WTC11 (cell line): ENCODE data around the gene EPN2. TPM values are rescaled to one million over a fixed set of nuclear protein-coding genes. Genes with fewer than 3 reads are reported as not detected.

Experiments used
- ATAC-seq: fragments of 200-7000 bp; cut with Tn5 transposase; 2 replicates; pipeline ENCODE4 v1.10.0; 2021; ENCODE audit warnings: mild to moderate bottlenecking, moderate library complexity
- CTCF ChIA-PET: fragments of 300-600 bp; sonication (Branson Sonifier 250); formaldehyde crosslinking; loops from one replicate; lab custom pipeline; 2021; ENCODE audit warnings: antibody characterized with exemption; lab: Charles Lee
- POLR2A ChIA-PET: fragments of 350-600 bp; sonication (Branson Sonifier 250); formaldehyde crosslinking; loops from one replicate; lab custom pipeline; 2021; ENCODE audit warnings: antibody characterized with exemption; lab: Charles Lee
- DNase-seq: peaks from one replicate; pipeline ENCODE4 v3.0.0; 2021; ENCODE audit warnings: low spot score
- H3K27ac Mint-ChIP-seq: 2 replicates; pipeline ENCODE4 v1.8.0; 2021; ENCODE audit warnings: mixed read lengths
- H3K27me3 Mint-ChIP-seq: 2 replicates; pipeline ENCODE4 v1.8.0; 2021; ENCODE audit warnings: low read depth, mild to moderate bottlenecking, moderate library complexity, mixed read lengths
- H3K36me3 Mint-ChIP-seq: 2 replicates; pipeline ENCODE4 v1.8.0; 2021; ENCODE audit warnings: mixed read lengths
- H3K4me1 Mint-ChIP-seq: 2 replicates; pipeline ENCODE4 v1.8.0; 2022; ENCODE audit warnings: mixed read lengths
- H3K4me3 Mint-ChIP-seq: 2 replicates; pipeline ENCODE4 v1.8.0; 2021; ENCODE audit warnings: mild to moderate bottlenecking, moderate library complexity, mixed read lengths
- H3K9me3 Mint-ChIP-seq: 2 replicates; pipeline ENCODE4 v1.8.0; 2021; ENCODE audit warnings: mixed read lengths
- FOXK1 ChIP-seq: sonication (generic); formaldehyde crosslinking; IDR thresholded peaks from 2 replicates; pipeline ENCODE4 v1.8.0; 2022; ENCODE audit warnings: mild to moderate bottlenecking, moderate library complexity, missing genetic modification reagents
- FOXP1 ChIP-seq: sonication (generic); formaldehyde crosslinking; IDR thresholded peaks from 2 replicates; pipeline ENCODE4 v1.8.0; 2022; ENCODE audit warnings: missing genetic modification reagents, mild to moderate bottlenecking, moderate library complexity, borderline replicate concordance
- GABPB1 ChIP-seq: sonication (generic); formaldehyde crosslinking; IDR thresholded peaks from 2 replicates; pipeline ENCODE4 v1.8.1; 2023; ENCODE audit warnings: mild to moderate bottlenecking, missing genetic modification reagents
- HMGA2 ChIP-seq: fragments of 250-450 bp; sonication (Bioruptor Pico); IDR thresholded peaks from 2 replicates; pipeline ENCODE4 v1.4.0; 2021; ENCODE audit warnings: mild to moderate bottlenecking, moderate library complexity
- NFYB ChIP-seq: sonication (generic); formaldehyde crosslinking; conservative IDR thresholded peaks from 2 replicates; pipeline ENCODE4 v1.8.0; 2022; ENCODE audit warnings: low read depth, missing genetic modification reagents
- NR1H2 ChIP-seq: sonication (generic); formaldehyde crosslinking; IDR thresholded peaks from 2 replicates; pipeline ENCODE4 v1.9.0; 2021; ENCODE audit warnings: mild to moderate bottlenecking, moderate library complexity, missing genetic modification reagents
- NR3C1 ChIP-seq: sonication (generic); formaldehyde crosslinking; conservative IDR thresholded peaks from 2 replicates; pipeline ENCODE4 v1.8.1; 2023; ENCODE audit warnings: low read depth, mild to moderate bottlenecking, missing genetic modification reagents
- RELA ChIP-seq: sonication (generic); formaldehyde crosslinking; IDR thresholded peaks from 2 replicates; pipeline ENCODE4 v1.8.1; 2022; ENCODE audit warnings: missing genetic modification reagents, mild to moderate bottlenecking, borderline replicate concordance
- RORB ChIP-seq: fragments of 250-450 bp; sonication (Bioruptor Pico); IDR thresholded peaks from 2 replicates; pipeline ENCODE4 v1.9.0; 2021; ENCODE audit warnings: mild to moderate bottlenecking
- SMAD3 ChIP-seq: sonication (generic); formaldehyde crosslinking; IDR thresholded peaks from 2 replicates; pipeline ENCODE4 v1.8.0; 2022; ENCODE audit warnings: missing genetic modification reagents, mild to moderate bottlenecking, borderline replicate concordance
- SP1 ChIP-seq: sonication (generic); formaldehyde crosslinking; conservative IDR thresholded peaks from 2 replicates; pipeline ENCODE4 v1.8.1; 2022; ENCODE audit warnings: missing genetic modification reagents
- TCF7 ChIP-seq: sonication (generic); formaldehyde crosslinking; IDR thresholded peaks from 2 replicates; pipeline ENCODE4 v1.8.0; 2022; ENCODE audit warnings: mild to moderate bottlenecking, low read depth, missing genetic modification reagents, moderate library complexity
- TEAD1 ChIP-seq: sonication (generic); formaldehyde crosslinking; IDR thresholded peaks from 2 replicates; pipeline ENCODE4 v1.8.0; 2022; ENCODE audit warnings: mild to moderate bottlenecking, missing genetic modification reagents
- ZNF219 ChIP-seq: sonication (generic); formaldehyde crosslinking; IDR thresholded peaks from 2 replicates; pipeline ENCODE4 v1.8.0; 2023; ENCODE audit warnings: missing genetic modification reagents, mild to moderate bottlenecking, borderline replicate concordance
- ZNF671 ChIP-seq: fragments of 250-450 bp; sonication (Bioruptor Pico); IDR thresholded peaks from 2 replicates; pipeline ENCODE4 v1.8.0; 2021; ENCODE audit warnings: mild to moderate bottlenecking
- total RNA-seq: library from RNA; stranded (reverse); gene quantifications from 3 replicates; pipeline ENCODE4 v1.2.3, GENCODE V29; 2021
- TF ChIP-seq, protein P1 (sequence below): sonication (generic); formaldehyde crosslinking; IDR thresholded peaks from 2 replicates; pipeline ENCODE4 v1.8.1; 2022; ENCODE audit warnings: low read depth, mild to moderate bottlenecking, moderate library complexity, missing genetic modification reagents, borderline replicate concordance
- TF ChIP-seq, protein P2 (sequence below): sonication (generic); formaldehyde crosslinking; IDR thresholded peaks from 2 replicates; pipeline ENCODE4 v1.8.1; 2023; ENCODE audit warnings: mild to moderate bottlenecking, missing genetic modification reagents
- TF ChIP-seq, protein P3 (sequence below): sonication (generic); formaldehyde crosslinking; IDR thresholded peaks from 2 replicates; pipeline ENCODE4 v1.8.0; 2022; ENCODE audit warnings: mild to moderate bottlenecking, missing genetic modification reagents
- TF ChIP-seq, protein P4 (sequence below): fragments of 250-450 bp; sonication (Bioruptor Pico); IDR thresholded peaks from 2 replicates; pipeline ENCODE4 v1.9.0; 2021; ENCODE audit warnings: mild to moderate bottlenecking
- TF ChIP-seq, protein P5 (sequence below): sonication (generic); formaldehyde crosslinking; IDR thresholded peaks from 2 replicates; pipeline ENCODE4 v1.8.1; 2022; ENCODE audit warnings: mild to moderate bottlenecking, moderate library complexity, missing genetic modification reagents
- TF ChIP-seq, protein P6 (sequence below): sonication (generic); formaldehyde crosslinking; IDR thresholded peaks from 2 replicates; pipeline ENCODE4 v1.8.0; 2022; ENCODE audit warnings: mild to moderate bottlenecking, missing genetic modification reagents
- TF ChIP-seq, protein P7 (sequence below): sonication (generic); formaldehyde crosslinking; IDR thresholded peaks from 2 replicates; pipeline ENCODE4 v1.8.1; 2023; ENCODE audit warnings: mild to moderate bottlenecking, missing genetic modification reagents, moderate library complexity
- TF ChIP-seq, protein P8 (sequence below): sonication (generic); formaldehyde crosslinking; IDR thresholded peaks from 2 replicates; pipeline ENCODE4 v1.8.1; 2023; ENCODE audit warnings: mild to moderate bottlenecking, moderate library complexity, missing genetic modification reagents

EPN2 gene
- total RNA-seq, 1 experiment from 2014 or later, result 48.8 TPM

DNA sequence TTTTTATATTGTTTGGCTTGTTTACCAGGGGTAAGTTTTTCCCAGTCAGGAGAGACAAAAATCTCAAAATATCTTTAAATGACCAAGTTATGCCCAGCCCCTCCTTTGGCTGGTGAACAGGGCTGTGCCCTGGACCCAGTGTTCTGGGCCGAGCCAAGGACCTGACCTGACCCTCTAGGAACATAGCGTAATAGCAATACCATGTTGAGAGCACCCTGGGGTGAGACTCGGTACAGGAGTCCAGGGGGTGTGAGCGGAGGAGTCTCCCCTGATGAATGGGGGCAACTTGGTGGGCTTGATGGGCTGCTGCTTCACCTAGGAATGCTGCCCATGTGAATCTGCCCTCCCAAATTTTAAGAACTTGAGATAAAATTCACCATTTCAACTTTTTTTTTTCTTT, 77.9 kb downstream of the EPN2 start (continued):
- TF ChIP-seq HMGA2 (CRISPR knock-in tag), result no peak

DNA sequence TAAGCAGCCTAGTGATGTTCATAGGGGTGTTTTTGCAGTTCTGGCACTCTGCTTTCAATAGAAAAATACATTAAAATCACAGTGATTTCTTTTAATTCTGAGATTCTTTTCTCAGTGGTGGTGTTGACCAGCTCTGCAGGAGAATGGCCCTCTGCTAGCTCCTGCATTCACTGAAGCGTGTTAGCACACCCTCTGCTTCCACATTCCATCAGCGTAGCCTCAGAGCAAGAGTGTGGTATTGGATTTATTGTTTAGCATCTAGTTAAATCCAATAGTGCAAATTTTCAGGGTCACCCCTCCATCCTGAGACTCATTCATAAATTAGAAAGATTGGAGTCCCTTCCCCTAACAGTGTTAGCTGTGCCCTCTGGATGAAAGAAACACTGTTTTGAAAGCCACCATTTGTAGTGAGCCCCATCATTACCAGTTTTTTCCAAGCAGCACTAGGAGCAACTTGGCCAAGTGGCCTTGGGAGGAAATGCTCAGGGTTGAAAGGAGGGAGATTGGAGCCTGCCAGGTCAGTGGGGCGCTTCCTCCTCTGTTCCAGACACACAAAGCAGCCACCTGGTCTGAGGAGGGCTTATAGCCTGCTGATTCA, 79.7 kb downstream of the EPN2 start:
- CTCF ChIA-PET, result interaction anchor here (1.0 to 2.1 kb wide), 4 partner anchors 21 to 130 kb away, joined by 3 to 8 read pairs (median 3); no protein-coding TSS in a partner anchor
- POLR2A ChIA-PET, result no interaction called here
- peaks cover 31% of the 10 kb centered on the region for H3K4me1 Mint-ChIP-seq
- TF ChIP-seq SMAD3 (CRISPR knock-in tag) (no peak), TEAD1 (CRISPR knock-in tag) (no peak), ZNF671 (CRISPR knock-in tag) (no peak), RELA (no peak), NR3C1 (CRISPR knock-in tag) (no peak), GABPB1 (CRISPR knock-in tag) (no peak), TCF7 (CRISPR knock-in tag) (no peak), ZNF219 (CRISPR knock-in tag) (no peak)
- TF ChIP-seq, protein P1, sequence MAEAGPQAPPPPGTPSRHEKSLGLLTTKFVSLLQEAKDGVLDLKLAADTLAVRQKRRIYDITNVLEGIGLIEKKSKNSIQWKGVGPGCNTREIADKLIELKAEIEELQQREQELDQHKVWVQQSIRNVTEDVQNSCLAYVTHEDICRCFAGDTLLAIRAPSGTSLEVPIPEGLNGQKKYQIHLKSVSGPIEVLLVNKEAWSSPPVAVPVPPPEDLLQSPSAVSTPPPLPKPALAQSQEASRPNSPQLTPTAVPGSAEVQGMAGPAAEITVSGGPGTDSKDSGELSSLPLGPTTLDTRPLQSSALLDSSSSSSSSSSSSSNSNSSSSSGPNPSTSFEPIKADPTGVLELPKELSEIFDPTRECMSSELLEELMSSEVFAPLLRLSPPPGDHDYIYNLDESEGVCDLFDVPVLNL (CRISPR knock-in tag), result no peak
- TF ChIP-seq, protein P2, sequence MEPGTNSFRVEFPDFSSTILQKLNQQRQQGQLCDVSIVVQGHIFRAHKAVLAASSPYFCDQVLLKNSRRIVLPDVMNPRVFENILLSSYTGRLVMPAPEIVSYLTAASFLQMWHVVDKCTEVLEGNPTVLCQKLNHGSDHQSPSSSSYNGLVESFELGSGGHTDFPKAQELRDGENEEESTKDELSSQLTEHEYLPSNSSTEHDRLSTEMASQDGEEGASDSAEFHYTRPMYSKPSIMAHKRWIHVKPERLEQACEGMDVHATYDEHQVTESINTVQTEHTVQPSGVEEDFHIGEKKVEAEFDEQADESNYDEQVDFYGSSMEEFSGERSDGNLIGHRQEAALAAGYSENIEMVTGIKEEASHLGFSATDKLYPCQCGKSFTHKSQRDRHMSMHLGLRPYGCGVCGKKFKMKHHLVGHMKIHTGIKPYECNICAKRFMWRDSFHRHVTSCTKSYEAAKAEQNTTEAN (CRISPR knock-in tag), result no peak
- TF ChIP-seq, protein P3, sequence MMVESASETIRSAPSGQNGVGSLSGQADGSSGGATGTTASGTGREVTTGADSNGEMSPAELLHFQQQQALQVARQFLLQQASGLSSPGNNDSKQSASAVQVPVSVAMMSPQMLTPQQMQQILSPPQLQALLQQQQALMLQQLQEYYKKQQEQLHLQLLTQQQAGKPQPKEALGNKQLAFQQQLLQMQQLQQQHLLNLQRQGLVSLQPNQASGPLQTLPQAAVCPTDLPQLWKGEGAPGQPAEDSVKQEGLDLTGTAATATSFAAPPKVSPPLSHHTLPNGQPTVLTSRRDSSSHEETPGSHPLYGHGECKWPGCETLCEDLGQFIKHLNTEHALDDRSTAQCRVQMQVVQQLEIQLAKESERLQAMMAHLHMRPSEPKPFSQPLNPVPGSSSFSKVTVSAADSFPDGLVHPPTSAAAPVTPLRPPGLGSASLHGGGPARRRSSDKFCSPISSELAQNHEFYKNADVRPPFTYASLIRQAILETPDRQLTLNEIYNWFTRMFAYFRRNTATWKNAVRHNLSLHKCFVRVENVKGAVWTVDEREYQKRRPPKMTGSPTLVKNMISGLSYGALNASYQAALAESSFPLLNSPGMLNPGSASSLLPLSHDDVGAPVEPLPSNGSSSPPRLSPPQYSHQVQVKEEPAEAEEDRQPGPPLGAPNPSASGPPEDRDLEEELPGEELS (CRISPR knock-in tag), result no peak
- ATAC-seq (no peak), DNase-seq (no peak)
- H3K9me3 Mint-ChIP-seq, result no peaks in the 10 kb centered on the region
- no peak overlapping the region; the same call in 1 of the 2 replicates for H3K4me3 Mint-ChIP-seq
- H3K36me3 Mint-ChIP-seq, result peaks cover 34% of the 10 kb centered on the region
- H3K27me3 Mint-ChIP-seq, result no peaks in the 10 kb centered on the region
- peak overlapping the region; percentile 86 for H3K27ac Mint-ChIP-seq

DNA sequence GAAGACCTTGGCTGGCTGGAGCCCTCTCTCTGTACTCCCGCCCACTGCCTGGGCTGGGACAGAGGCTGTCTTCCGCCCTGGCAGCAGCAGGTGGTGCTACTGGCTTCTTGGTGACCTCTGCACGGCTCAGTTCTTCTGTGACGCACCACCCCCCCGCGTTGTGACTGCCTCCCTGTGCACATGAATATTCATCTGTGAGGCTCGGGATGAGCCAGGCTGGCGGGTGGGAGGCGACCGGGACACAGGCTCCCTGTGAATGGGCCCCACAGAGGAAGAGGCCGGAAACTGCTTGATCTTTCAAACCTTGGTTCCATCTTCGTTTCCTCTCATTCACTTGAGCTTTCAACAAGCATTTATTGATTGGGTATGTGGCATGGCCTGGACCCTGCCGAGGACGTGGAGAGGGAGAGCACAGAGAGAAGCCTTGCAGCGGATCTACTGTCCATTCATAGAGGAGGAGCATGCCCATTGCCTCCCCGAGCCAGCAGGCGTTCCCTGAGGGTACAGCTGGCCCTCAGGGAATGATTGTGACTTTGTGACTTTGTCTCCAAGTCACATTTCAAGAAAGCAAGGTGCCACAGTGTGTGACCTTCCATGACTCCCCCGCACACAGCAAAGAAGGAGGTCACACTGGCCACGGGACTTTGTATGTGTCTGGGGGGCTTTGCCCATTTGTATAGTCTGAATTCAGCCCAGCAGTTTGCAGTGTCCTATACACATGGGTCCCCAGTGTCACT, 80.4 kb downstream of the EPN2 start:
- peak; percentile 95 for ATAC-seq
- POLR2A ChIA-PET, result no interaction called here
- H3K4me1 Mint-ChIP-seq, result peaks cover 31% of the 10 kb centered on the region
- no peak for TF ChIP-seq ZNF219 (CRISPR knock-in tag)
- no peak for TF ChIP-seq NFYB (CRISPR knock-in tag)
- TF ChIP-seq NR1H2 (CRISPR knock-in tag), result no peak
- TF ChIP-seq, protein P4, sequence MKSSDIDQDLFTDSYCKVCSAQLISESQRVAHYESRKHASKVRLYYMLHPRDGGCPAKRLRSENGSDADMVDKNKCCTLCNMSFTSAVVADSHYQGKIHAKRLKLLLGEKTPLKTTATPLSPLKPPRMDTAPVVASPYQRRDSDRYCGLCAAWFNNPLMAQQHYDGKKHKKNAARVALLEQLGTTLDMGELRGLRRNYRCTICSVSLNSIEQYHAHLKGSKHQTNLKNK, result no peak
- TF ChIP-seq, protein P5, sequence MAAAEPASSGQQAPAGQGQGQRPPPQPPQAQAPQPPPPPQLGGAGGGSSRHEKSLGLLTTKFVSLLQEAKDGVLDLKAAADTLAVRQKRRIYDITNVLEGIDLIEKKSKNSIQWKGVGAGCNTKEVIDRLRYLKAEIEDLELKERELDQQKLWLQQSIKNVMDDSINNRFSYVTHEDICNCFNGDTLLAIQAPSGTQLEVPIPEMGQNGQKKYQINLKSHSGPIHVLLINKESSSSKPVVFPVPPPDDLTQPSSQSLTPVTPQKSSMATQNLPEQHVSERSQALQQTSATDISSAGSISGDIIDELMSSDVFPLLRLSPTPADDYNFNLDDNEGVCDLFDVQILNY (CRISPR knock-in tag), result no peak
- TF ChIP-seq FOXP1 (CRISPR knock-in tag), result peak; percentile 87; the same call in 1 of the 2 replicates
- TF ChIP-seq, protein P6, sequence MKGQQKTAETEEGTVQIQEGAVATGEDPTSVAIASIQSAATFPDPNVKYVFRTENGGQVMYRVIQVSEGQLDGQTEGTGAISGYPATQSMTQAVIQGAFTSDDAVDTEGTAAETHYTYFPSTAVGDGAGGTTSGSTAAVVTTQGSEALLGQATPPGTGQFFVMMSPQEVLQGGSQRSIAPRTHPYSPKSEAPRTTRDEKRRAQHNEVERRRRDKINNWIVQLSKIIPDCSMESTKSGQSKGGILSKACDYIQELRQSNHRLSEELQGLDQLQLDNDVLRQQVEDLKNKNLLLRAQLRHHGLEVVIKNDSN (CRISPR knock-in tag), result no peak
- no peak for TF ChIP-seq TCF7 (CRISPR knock-in tag)
- peak; percentile 86 for TF ChIP-seq SP1 (CRISPR knock-in tag)
- TF ChIP-seq, protein P7, sequence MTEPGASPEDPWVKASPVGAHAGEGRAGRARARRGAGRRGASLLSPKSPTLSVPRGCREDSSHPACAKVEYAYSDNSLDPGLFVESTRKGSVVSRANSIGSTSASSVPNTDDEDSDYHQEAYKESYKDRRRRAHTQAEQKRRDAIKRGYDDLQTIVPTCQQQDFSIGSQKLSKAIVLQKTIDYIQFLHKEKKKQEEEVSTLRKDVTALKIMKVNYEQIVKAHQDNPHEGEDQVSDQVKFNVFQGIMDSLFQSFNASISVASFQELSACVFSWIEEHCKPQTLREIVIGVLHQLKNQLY (CRISPR knock-in tag), result no peak
- TF ChIP-seq RORB, result no peak
- peak; percentile 73; the same call in 1 of the 2 replicates for TF ChIP-seq FOXK1 (CRISPR knock-in tag)
- TF ChIP-seq, protein P8, sequence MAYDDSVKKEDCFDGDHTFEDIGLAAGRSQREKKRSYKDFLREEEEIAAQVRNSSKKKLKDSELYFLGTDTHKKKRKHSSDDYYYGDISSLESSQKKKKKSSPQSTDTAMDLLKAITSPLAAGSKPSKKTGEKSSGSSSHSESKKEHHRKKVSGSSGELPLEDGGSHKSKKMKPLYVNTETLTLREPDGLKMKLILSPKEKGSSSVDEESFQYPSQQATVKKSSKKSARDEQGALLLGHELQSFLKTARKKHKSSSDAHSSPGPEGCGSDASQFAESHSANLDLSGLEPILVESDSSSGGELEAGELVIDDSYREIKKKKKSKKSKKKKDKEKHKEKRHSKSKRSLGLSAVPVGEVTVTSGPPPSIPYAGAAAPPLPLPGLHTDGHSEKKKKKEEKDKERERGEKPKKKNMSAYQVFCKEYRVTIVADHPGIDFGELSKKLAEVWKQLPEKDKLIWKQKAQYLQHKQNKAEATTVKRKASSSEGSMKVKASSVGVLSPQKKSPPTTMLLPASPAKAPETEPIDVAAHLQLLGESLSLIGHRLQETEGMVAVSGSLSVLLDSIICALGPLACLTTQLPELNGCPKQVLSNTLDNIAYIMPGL (CRISPR knock-in tag), result no peak

More for the DNA sequence above, 80.4 kb downstream of the EPN2 start:
- DNase-seq, result peak; percentile 94
- H3K4me3 Mint-ChIP-seq, result no peak overlapping the region
- no peaks in the 10 kb centered on the region for H3K27me3 Mint-ChIP-seq
- H3K36me3 Mint-ChIP-seq, result peaks cover 27% of the 10 kb centered on the region
- CTCF ChIA-PET, result interaction anchor here (0.6 to 2.1 kb wide), 5 partner anchors 20 to 130 kb away, joined by 3 to 8 read pairs (median 3); no protein-coding TSS in a partner anchor
- H3K27ac Mint-ChIP-seq, result peak overlapping the region; percentile 97
- no peaks in the 10 kb centered on the region for H3K9me3 Mint-ChIP-seq
